Measurements from ENCODE around the gene TYROBP. TPM values are rescaled to one million over a fixed set of nuclear protein-coding genes. Genes with fewer than 3 reads are reported as not detected.

The TYROBP gene
- total and polyA plus RNA-seq, 2 of the 4 experiments (the other 2 are of a cell fraction): not detected

- Histone ChIP-seq H2AK9ac (replicated peaks; ENCODE audit: low read depth, low read length, poor library complexity) (no peak overlapping the region), H3K9ac (ENCODE audit: low read depth, low read length) (no peak overlapping the region), H2AFZ (replicated peaks; ENCODE audit: low read length, poor library complexity) (no peak overlapping the region), H3K9me1 (ENCODE audit: insufficient read depth, low read length) (no peaks in the 10 kb centered on the region), H3K36me3 (ENCODE audit: control insufficient read depth, insufficient read depth, low read length) (peaks cover 30% of the 10 kb centered on the region), H3K18ac (ENCODE audit: low read depth, low read length) (no peak overlapping the region), H4K91ac (ENCODE audit: insufficient read depth, low read depth, low read length) (no peak overlapping the region), H3K14ac (replicated peaks; ENCODE audit: low read depth, low read length) (no peak overlapping the region), H2BK20ac (ENCODE audit: low read depth, low read length) (no peak overlapping the region), H3K56ac (ENCODE audit: extremely low read depth, insufficient read depth, low read length) (no peak overlapping the region), H2BK120ac (ENCODE audit: low read depth, low read length) (no peak overlapping the region), H3K4me2 (ENCODE audit: low read depth, low read length) (no peak overlapping the region), H4K5ac (ENCODE audit: low read depth, low read length) (no peak overlapping the region), H4K20me1 (ENCODE audit: insufficient read depth, low read length) (no peaks in the 10 kb centered on the region; the same call in 1 of the 2 replicates), H3K23ac (ENCODE audit: low read depth, low read length) (no peak overlapping the region), H2BK5ac (ENCODE audit: low read depth, low read length, poor library complexity, severe bottlenecking) (no peak overlapping the region), H3K27me3 (ENCODE audit: control insufficient read depth, insufficient read depth, low read length) (no peaks in the 10 kb centered on the region), H3K9me3 (ENCODE audit: control insufficient read depth, insufficient read depth, low read length) (no peaks in the 10 kb centered on the region), H3K79me1 (ENCODE audit: low read depth in 1 of 2, low read length in 2 of 2) (peaks cover 0 to 4% of the 10 kb centered on the region in 2 experiments; a peak in 1 of 4 replicates), H2AK5ac (ENCODE audit: low read depth, low read length) (no peak overlapping the region), H3K4me1 (ENCODE audit: control insufficient read depth, insufficient read depth, low read length) (no peaks in the 10 kb centered on the region), H2BK15ac (ENCODE audit: low read depth, low read length) (no peak overlapping the region), H3K4me3 (ENCODE audit: insufficient read depth, low read depth, low read length) (no peak overlapping the region), H3K4ac (ENCODE audit: low read depth, low read length) (no peak overlapping the region), H4K8ac (ENCODE audit: low read depth in 2 of 2, low read length in 2 of 2) (no peak overlapping the region), H3K27ac (ENCODE audit: insufficient read depth, low read length) (no peak overlapping the region)
- ChIA-PET CTCF (interaction anchor here (0.6 kb wide), 1 partner anchor 156 kb away, joined by 4 read pairs; no protein-coding TSS in a partner anchor), POLR2A (ENCODE audit: unreplicated experiment) (no interaction called here)
- ATAC-seq (ENCODE audit: low read depth) (no peak), DNase-seq (no peak)
- dilution Hi-C loops (cut with HindIII; ENCODE audit: low sequenced_read_pairs, unreplicated experiment): no loop called here
- TF ChIP-seq SMC3 (IDR thresholded peaks at IDR 0.05; ENCODE audit: low read depth, low read length) (no peak), MAZ (IDR thresholded peaks at IDR 0.05; ENCODE audit: borderline replicate concordance, low read depth, low read length) (no peak)
- in situ Hi-C loops (cut with MboI; ENCODE audit: low sequenced_read_pairs): loop anchor here (5.0 kb wide), 1 partner anchor 45 kb away; no protein-coding TSS in a partner anchor
- BruUV-seq (replicated peaks): no TSS peak
- WGBS, 2 experiments (ENCODE audit: extremely low coverage in 2 of 2, insufficient read length in 1 of 2): 100% methylated on average over 2 of the region's 5 CpGs; no CpG with 5 or more reads in 1 of the 2 experiments
- intact Hi-C loops (cut with micrococcal nuclease): no loop called here
These were observed 20.9 kb downstream of the TYROBP start for GRCh38 chr19:35887197-35887596.
